HG03097 (cell line): Measurements from ENCODE around the gene MCUR1.
"Not testable (repeated sequence)": the region's sequence is repeated elsewhere in the genome, so short reads cannot be mapped to it uniquely, and the experiment has no call there.

Experiments
- ATAC-seq: cut with Tn5 transposase; IDR thresholded peaks from one replicate; pipeline ENCODE4 v1.9.1; 2021; ENCODE audit not compliant: unreplicated experiment, low FRiP score

Gene MCUR1

GRCh38 chr6:13788820-13789219 lies 25.5 kb downstream of the MCUR1 start:
- no peak for ATAC-seq

GRCh38 chr6:13787137-13787536 lies 27.2 kb downstream of the MCUR1 start:
- ATAC-seq = no peak

- ATAC-seq = not testable (repeated sequence)
Measured at GRCh38 chr6:13780162-13780561, 34.2 kb downstream of the MCUR1 start.

DNA sequence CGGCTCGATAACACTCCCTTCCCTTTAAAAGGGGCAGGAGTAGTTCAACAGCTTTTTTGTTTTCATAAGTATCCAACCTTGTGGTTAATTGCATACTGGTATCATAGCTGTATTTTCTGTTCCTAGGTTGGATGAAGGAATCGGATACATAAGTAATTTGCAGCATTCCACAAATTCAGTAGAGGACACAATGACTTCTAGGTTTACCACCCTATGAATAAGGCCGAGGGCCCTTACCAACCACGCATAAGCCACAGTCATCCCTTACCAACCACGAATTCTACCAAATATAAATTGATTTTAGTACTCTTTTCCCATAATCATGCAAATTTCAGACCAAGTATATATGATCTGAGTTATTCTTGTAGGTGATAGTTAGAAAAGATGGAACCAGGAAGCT lies 36.3 kb downstream of the MCUR1 start:
- ATAC-seq = no peak

DNA sequence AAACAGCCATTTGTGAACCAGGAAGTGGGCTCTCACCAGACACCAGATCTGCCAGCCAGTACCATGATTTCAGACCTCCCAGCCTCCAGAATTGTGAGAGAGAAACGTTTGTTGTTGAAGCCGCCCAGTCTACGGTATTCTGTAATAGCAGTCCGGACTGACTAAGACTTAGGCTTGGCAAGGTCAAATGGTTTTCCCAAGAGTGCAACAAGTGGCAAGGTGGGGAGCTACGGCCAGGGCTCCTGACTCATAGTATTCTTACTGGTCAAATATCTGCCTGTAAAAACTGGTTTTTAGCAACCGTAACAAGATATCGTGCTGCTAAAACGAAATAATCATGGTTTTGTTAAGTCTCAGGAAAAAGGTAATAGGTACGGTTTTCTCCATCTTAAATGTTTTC lies 37.8 kb downstream of the MCUR1 start:
- no peak for ATAC-seq

DNA sequence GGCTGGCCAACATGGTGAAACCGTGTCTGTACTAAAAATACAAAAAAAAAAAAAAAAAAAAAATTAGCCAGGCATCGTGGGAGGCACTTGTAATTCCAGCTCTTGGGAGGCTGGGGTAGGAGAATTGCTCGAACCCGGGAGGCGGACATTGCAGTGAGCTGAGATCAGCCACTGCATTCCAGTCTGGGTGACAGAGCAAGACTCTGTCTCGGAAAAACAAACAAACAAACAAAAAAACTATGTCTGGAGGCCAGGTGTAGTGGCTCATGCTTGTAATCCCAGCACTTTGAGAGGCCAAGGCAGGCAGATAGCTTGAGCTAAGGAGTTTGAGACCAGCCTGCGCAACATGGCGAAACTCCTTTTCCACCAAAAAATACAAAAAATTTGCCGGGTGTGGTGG lies 38.9 kb downstream of the MCUR1 start:
- ATAC-seq = not testable (repeated sequence)

DNA sequence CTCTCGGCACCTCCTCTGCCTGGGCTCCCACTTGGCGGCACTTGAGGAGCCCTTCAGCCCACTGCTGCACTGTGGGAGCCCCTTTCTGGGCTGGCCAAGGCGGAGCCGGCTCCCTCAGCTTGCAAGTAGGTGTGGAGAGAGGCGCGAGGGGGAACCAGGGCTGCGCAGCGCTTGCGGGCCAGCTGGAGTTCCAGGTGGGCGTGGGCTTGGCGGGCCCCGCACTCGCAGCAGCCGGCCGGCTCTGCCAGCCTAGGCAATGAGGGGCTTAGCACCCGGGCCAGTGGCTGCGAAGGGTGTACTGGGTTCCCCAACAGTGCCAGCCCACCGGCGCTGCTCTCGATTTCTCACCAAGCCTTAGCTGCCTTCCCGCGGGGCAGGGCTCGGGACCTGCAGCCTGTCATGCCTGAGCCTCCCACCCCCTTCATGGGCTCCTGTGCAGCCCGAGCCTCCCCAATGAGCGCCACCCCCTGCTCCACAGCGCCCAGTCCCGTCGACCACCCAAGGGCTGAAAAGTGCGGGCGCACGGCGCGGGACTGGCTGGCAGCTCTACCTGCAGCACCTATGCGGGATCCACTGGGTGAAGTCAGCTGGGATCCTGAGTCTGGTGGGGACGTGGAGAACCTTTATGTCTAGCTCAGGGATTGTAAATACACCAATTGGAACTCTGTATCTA lies 41.9 kb downstream of the MCUR1 start:
- ATAC-seq = not testable (repeated sequence)

DNA sequence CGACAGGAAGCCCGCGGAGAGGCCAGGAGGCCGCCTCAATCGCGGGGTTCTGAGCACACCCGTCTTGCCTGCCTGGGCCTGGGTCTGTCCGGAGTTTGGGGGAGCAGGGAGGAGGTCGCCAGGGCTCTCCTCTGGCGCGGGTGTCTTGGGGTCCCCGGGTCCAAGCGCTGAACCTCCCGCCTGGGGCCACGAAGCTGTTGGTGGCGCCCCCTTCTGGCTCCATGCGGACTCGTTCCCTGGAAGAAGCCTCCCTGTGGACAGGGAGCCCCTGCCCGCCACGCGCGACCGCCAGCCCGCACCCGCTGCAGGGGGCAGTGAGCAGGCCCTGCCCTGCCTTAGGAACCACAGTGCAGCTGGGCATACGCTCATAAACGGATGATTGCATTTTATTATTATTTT lies 44.7 kb downstream of the MCUR1 start:
- ATAC-seq = no peak

DNA sequence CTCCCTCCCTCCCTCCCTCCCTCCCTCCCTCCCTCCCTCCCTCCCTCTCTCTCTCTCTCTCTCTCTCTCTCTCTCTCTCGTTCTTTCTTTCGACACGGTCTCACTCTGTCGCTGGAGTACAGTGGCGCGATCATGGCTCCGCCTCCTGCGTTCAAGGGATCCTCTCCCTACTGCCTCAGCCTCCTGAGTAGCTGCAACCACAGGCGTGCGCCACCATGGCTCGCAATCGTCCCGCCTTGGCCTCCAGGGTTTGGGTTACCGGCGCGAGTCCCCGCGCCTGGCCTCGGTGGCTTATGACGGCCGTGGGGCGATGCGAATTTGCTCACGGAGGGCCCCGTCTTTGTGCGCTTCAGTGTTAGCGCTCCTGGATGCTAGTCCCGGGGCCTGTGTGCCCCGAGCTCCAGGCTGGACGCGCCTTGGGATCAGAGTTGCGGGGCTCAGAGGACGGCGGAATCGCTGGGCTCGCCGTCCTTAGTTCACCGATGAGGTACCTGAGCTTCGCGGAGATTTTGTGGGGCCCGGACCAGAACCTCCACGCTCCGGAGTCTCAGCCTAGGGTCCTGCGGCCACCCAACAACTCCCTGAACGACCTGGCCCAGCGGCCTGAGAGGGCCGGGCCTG lies 45.2 kb downstream of the MCUR1 start:
- no peak for ATAC-seq

GRCh38 chr6:13767121-13767808 lies 47.1 kb downstream of the MCUR1 start:
- no peak for ATAC-seq

DNA sequence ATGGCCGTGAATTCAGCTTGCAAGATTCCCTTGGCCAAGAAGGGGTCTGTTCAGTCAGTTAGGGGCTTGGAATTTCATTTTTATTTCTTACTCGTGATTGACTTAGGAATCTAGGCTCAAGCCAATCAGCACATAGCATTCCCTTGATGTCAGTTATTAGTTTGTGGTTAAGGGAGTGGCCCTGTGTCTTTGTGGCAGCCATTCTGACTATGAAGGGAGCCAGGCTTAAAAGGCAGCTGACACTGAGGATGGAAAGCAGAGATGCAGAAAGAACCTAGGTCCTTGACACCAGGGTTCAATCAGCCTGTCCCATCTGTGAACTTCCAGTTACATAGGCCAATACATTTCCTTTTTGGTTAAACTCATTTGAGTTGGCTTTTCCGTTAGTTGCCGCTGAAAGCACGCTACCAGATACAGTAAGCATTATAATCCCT lies 48.1 kb downstream of the MCUR1 start:
- ATAC-seq = no peak

DNA sequence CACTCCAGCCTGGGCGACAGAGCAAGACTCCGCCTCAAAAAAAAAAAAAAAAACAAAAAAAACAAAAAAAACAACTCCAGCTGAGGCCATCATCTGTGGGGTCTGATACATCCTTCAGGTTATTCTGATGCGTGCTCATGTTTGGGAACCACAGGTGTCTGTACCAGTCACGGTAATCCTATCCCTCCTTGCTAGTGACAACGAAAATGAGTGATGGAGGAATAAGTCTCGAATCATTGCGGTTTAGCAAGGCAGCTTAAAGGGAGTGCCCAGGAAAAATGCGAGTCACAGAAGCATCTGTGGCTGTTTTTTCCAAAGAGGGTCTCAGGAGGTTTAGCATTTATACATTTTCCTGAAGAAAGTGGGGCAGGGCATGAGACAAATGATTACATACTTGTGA lies 48.8 kb downstream of the MCUR1 start:
- no peak for ATAC-seq

DNA sequence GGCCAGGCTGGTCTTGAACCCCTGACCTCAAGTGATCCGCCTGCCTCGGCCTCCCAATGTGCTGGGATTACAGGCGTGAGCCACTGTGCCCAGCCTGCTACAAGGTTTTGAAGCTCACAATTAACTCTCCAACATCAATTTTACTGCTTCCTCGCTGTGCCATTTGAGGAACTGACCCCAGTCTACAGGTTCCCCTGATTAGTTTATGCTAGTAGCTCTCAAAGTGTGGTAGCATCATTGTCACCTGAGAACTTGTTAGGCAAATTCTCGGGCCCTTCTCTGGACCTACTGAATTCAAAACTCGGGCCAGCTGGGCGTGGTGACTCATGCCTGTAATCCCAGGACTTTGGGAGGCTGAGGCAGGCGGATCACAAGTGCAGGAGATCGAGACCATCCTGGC lies 49.4 kb downstream of the MCUR1 start:
- ATAC-seq = no peak

DNA sequence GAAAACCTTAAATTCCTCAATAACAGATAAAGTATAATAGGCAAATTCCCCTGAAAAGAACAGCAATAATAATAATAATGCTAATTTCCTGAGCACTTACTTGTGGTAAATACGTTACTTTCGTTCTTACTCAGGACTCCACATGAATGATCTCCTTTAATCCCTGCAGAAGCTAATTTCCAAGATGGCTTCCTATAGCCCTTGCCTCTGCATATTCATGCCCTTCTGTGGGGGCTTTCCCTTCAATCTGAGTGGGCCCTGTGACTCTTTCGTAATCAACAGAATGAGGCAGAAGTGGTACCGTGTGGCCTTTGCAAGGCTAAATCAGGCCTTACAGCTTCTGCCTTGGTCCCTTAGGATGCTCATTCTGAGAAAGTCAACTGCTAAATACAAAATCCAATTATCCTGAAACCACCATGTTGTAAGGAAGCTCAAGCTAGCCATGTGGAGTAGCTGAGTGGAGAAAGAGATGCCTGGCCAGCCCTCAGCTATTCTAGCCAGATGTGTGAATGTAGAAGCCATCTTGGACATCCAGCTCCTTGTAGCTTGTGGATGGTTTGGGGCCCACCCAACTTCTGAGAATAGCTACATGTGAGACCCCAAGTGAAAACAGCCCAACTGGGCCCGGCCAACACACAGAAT lies 50.5 kb downstream of the MCUR1 start:
- ATAC-seq = no peak

DNA sequence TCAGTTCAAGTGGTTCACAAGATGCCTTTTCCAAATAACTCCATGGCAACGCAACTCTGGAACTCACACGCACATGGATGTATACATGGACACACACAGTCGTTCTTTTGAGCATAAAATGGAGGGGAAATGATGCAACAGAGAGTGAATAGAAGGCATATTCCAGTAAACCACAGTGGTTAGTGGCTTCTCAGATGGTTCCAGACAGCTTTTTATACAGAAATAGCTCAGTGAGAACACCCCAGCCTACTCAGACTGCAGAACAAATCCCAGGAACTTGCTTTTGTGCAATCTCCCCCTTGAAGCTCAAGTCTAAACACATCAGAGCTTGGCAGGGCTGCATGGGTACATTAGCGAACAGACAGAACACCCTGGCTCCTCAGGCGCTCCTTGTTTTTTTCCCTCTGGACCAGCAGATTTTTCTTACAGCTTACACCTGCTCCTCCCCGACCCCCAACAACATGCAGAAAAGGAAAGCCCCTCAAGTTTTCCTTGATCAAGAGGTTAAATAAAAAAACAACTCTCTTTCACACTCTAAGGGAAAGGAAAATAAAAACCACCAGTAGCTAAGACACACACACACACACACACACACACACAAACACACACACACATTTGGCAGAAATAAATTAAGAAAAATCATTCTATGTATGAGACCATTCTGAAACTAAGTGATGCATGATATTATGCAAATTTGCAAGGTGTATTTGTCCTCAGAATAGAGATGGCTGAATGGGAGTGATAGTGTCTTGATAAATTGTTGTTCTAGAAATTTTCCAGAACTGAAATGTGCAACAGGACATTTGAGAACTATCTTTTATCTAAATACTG lies 51.5 kb downstream of the MCUR1 start:
- no peak for ATAC-seq

GRCh38 chr6:13761361-13762036 lies 52.9 kb downstream of the MCUR1 start:
- no peak for ATAC-seq

GRCh38 chr6:13760307-13761304 lies 53.8 kb downstream of the MCUR1 start:
- ATAC-seq = no peak

- ATAC-seq = no peak
Measured at GRCh38 chr6:13759025-13759424, 55.3 kb downstream of the MCUR1 start.

- ATAC-seq = no peak
Measured at GRCh38 chr6:13754644-13755043, 59.7 kb downstream of the MCUR1 start.
